GM13977 (cell line): ENCODE results near the gene CEP128.

Experiments
- DNase-seq: peaks from one replicate; pipeline ENCODE4 v3.0.0; 2012; ENCODE audit warnings: low spot score
- in situ Hi-C: fragments of 300-500 bp; cut with MboI; formaldehyde crosslinking; loops from one replicate; pipeline ENCODE4 v1.12.0; 2022; ENCODE audit warnings: low sequenced_read_pairs, low pct_unique_long_range_greater_than_20kb, mixed read lengths, inconsistent platforms; ENCODE audit not compliant: unreplicated experiment
- TF ChIP-seq, protein P1 (sequence below): IDR thresholded peaks from 2 replicates; pipeline ENCODE4 v1.5.1; 2012; ENCODE audit warnings: mild to moderate bottlenecking, control low read depth; ENCODE audit not compliant: insufficient read depth; ENCODE audit errors: extremely low read depth, missing control alignments

Gene CEP128

DNA sequence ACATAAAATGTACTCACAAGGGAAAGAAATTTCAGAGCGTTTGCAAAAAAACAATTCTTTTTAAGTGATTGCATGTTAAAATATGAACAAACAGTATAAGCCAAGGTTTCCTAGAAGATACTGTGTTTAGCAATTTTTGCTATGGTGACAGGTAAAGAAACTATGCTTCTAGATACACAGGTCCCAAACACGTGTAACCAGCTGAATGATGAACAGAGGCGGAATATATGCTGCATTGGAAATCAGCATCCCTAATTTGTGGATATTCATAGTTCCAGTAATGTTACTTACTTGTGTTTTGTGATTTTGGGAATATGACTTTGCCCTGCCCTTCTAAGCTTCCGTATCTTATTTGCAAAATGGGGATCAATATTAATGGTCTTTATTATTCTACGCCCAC is 403.9 kb downstream of the CEP128 start:
- TF ChIP-seq, protein P1, sequence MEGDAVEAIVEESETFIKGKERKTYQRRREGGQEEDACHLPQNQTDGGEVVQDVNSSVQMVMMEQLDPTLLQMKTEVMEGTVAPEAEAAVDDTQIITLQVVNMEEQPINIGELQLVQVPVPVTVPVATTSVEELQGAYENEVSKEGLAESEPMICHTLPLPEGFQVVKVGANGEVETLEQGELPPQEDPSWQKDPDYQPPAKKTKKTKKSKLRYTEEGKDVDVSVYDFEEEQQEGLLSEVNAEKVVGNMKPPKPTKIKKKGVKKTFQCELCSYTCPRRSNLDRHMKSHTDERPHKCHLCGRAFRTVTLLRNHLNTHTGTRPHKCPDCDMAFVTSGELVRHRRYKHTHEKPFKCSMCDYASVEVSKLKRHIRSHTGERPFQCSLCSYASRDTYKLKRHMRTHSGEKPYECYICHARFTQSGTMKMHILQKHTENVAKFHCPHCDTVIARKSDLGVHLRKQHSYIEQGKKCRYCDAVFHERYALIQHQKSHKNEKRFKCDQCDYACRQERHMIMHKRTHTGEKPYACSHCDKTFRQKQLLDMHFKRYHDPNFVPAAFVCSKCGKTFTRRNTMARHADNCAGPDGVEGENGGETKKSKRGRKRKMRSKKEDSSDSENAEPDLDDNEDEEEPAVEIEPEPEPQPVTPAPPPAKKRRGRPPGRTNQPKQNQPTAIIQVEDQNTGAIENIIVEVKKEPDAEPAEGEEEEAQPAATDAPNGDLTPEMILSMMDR = no peak
- DNase-seq = no peak
- in situ Hi-C loops = no loop called here

DNA sequence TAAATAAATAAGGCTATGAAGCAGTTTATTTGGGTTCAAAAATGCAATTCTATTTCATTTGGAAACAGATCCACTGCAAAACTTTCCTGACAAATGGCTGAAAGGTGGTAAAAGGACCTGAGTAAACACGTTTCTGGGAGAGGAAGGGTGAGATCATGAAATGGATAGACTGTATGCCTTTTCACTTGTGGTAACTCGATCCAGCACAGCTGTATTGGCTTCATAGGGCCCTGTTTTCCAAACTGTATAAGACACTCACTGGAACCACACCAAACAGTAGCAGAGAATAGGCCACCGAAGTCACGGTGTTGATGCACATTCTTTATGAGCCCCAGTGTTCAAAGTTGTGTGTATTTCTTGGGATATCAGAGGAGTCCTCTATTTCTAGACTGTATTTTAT is 405.1 kb downstream of the CEP128 start:
- DNase-seq = no peak
- in situ Hi-C loops = no loop called here
- TF ChIP-seq, protein P1 = no peak

DNA sequence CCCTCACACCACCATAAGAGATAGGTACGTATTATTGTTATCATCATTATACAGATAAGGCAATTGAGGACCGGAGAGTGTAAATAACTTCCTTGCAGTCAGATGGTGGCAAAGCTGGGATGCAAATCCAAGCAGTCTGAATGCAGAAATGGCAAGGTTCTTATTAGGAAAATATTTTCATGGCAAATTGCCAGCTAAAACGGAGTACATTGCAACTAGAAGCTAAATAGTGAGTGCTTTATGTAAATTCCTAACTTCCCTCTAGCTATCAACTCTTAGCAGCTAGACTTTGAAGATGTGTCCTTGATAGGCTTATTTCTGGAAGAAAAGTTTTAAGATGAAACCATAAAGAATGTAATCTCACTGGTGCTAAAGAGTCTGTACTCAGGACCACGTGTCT is 406.4 kb downstream of the CEP128 start:
- TF ChIP-seq, protein P1 = no peak
- DNase-seq = no peak

DNA sequence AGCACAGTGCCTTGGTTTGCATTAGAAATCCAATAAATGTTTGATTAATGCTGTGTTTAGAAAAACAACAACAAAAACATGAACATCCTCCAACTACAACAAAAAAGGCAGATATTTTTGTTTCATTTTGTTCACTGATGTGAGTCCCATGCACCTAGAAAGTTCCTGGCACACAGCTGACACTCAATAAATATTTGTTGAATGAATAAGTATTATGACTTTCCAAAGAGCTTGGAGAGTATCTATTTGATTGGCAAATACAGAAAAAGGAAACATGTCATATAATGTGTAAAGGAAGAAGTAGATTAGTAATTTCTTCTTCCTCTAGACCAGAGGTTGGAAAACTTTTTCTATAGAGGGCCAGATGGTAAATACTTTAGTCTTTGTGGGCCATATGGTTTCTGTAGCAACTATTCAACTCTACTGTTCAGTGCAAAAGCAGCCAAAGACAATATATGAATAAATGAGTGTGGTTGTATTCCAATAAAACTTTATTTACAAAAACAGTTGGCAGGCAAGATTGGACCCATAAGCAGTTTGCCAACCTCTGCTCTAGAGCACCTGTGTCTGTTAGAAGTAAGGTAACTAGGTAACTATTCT is 417.9 kb downstream of the CEP128 start:
- in situ Hi-C loops = no loop called here
- no peak for DNase-seq
- TF ChIP-seq, protein P1 = no peak

More for the DNA sequence above, 406.4 kb downstream of the CEP128 start:
- in situ Hi-C loops = no loop called here

DNA sequence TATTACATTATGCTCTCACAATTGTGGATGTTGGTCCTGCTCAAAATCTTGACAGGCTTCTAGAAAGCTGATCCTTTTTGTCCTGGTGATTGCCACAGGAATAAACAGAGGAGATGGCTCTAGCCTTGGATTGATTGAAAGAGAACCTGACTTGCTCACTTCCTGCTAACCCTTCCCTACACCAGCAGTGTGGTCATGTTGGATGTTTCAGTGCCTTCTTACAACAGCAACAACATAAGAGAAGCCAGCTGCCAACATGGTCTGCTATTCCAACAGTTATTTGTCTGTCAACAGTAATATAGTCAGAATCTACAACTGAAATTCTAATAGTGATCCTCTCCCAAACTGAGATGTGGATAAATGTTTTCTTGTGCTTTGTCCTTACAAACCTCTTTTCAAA is 418.6 kb downstream of the CEP128 start:
- no peak for DNase-seq
- in situ Hi-C loops = no loop called here
- TF ChIP-seq, protein P1 = no peak

DNA sequence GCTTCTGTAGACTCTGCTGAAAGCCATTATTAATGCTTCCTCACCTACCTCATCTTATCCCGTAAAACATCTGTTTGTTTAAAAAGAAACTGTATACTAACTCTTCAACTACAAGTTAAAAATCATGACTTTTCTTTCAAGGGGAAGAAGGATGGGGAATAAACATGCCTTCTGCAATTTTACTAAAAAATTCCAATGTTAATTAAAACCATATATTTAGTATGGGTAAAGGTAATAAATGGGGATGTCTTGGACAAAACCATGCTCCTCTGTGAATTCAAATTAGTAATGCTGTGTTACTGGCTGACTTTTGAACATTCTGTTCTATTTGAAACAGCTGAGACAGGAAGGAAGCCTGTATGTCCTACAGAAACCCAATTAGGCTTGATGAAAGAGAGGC is 419.1 kb downstream of the CEP128 start:
- TF ChIP-seq, protein P1 = no peak
- in situ Hi-C loops = no loop called here
- DNase-seq = no peak
